ENCODE data around the gene DCAF15.

DCAF15 gene

GRCh38 chr19:13957051-13957450 lies 4.7 kb downstream of the DCAF15 start:
- peaks cover 17% of the 10 kb centered on the region for H3K79me2 ChIP-seq (ENCODE audit: low read length)
- H3K4me1 ChIP-seq (ENCODE audit: low read length) = peaks cover 9% of the 10 kb centered on the region
- no peak overlapping the region for H3K4me2 ChIP-seq (ENCODE audit: low read length)
- no peaks in the 10 kb centered on the region for H3K27me3 ChIP-seq (ENCODE audit: low read depth, low read length)
- H3K9ac ChIP-seq (ENCODE audit: low read length) = no peak overlapping the region
- H3K9me3 ChIP-seq (ENCODE audit: insufficient read depth, low read length) = no peaks in the 10 kb centered on the region
- no peak for TF ChIP-seq EZH2phosphoT487 (IDR thresholded peaks at IDR 0.05; ENCODE audit: low read depth)
- TF ChIP-seq CTCF (IDR thresholded peaks at IDR 0.05; ENCODE audit: low read depth, low read length) = no peak
- H3K27ac ChIP-seq (ENCODE audit: low read length) = no peak overlapping the region
- no peak overlapping the region for H3K4me3 ChIP-seq (ENCODE audit: low read length)
- peaks cover 53% of the 10 kb centered on the region for H3K36me3 ChIP-seq (replicated peaks; ENCODE audit: low read depth, low read length)
- H4K20me1 ChIP-seq (ENCODE audit: insufficient read depth, low read length) = peaks cover 10% of the 10 kb centered on the region
- no peak overlapping the region for H2AFZ ChIP-seq (ENCODE audit: low read depth, low read length)

- Histone ChIP-seq H3K9me3 (ENCODE audit: insufficient read depth, low read length) (no peaks in the 10 kb centered on the region), H3K4me2 (ENCODE audit: low read length) (no peak overlapping the region), H3K4me1 (ENCODE audit: low read length) (peaks cover 9% of the 10 kb centered on the region), H3K4me3 (ENCODE audit: low read length) (no peak overlapping the region), H3K27ac (ENCODE audit: low read length) (no peak overlapping the region), H4K20me1 (ENCODE audit: insufficient read depth, low read length) (peaks cover 9% of the 10 kb centered on the region), H3K27me3 (ENCODE audit: low read depth, low read length) (no peaks in the 10 kb centered on the region), H3K79me2 (ENCODE audit: low read length) (peaks cover 14% of the 10 kb centered on the region), H3K36me3 (replicated peaks; ENCODE audit: low read depth, low read length) (peaks cover 53% of the 10 kb centered on the region), H3K9ac (ENCODE audit: low read length) (no peak overlapping the region), H2AFZ (ENCODE audit: low read depth, low read length) (no peak overlapping the region)
- TF ChIP-seq CTCF (IDR thresholded peaks at IDR 0.05; ENCODE audit: low read depth, low read length) (no peak), EZH2phosphoT487 (IDR thresholded peaks at IDR 0.05; ENCODE audit: low read depth) (no peak)
Observed at GRCh38 chr19:13958043-13958442, 5.7 kb downstream of the DCAF15 start.

GRCh38 chr19:13959141-13959961 lies 7.0 kb downstream of the DCAF15 start:
- H2AFZ ChIP-seq (ENCODE audit: low read depth, low read length) = no peak overlapping the region
- peaks cover under 1% of the 10 kb centered on the region for H3K79me2 ChIP-seq (ENCODE audit: low read length)
- no peaks in the 10 kb centered on the region for H3K4me1 ChIP-seq (ENCODE audit: low read length)
- H3K4me2 ChIP-seq (ENCODE audit: low read length) = no peak overlapping the region
- H3K4me3 ChIP-seq (ENCODE audit: low read length) = no peak overlapping the region
- TF ChIP-seq CTCF (IDR thresholded peaks at IDR 0.05; ENCODE audit: low read depth, low read length) (no peak), EZH2phosphoT487 (IDR thresholded peaks at IDR 0.05; ENCODE audit: low read depth) (no peak)
- H3K36me3 ChIP-seq (replicated peaks; ENCODE audit: low read depth, low read length) = peaks cover 53% of the 10 kb centered on the region
- no peaks in the 10 kb centered on the region for H3K9me3 ChIP-seq (ENCODE audit: insufficient read depth, low read length)
- H4K20me1 ChIP-seq (ENCODE audit: insufficient read depth, low read length) = no peaks in the 10 kb centered on the region
- H3K27me3 ChIP-seq (ENCODE audit: low read depth, low read length) = no peaks in the 10 kb centered on the region
- H3K9ac ChIP-seq (ENCODE audit: low read length) = no peak overlapping the region
- no peak overlapping the region for H3K27ac ChIP-seq (ENCODE audit: low read length)

- Histone ChIP-seq H2AFZ (ENCODE audit: low read depth, low read length) (no peak overlapping the region), H3K27ac (ENCODE audit: low read length) (no peak overlapping the region), H3K36me3 (replicated peaks; ENCODE audit: low read depth, low read length) (peaks cover 50% of the 10 kb centered on the region), H3K79me2 (ENCODE audit: low read length) (no peaks in the 10 kb centered on the region), H3K4me2 (ENCODE audit: low read length) (no peak overlapping the region), H3K4me1 (ENCODE audit: low read length) (no peaks in the 10 kb centered on the region), H3K4me3 (ENCODE audit: low read length) (no peak overlapping the region), H3K9me3 (ENCODE audit: insufficient read depth, low read length) (no peaks in the 10 kb centered on the region), H3K9ac (ENCODE audit: low read length) (no peak overlapping the region), H3K27me3 (ENCODE audit: low read depth, low read length) (no peaks in the 10 kb centered on the region), H4K20me1 (ENCODE audit: insufficient read depth, low read length) (no peaks in the 10 kb centered on the region)
- TF ChIP-seq CTCF (IDR thresholded peaks at IDR 0.05; ENCODE audit: low read depth, low read length) = peak; percentile 36; the same call in 1 of the 2 replicates
- no peak for TF ChIP-seq EZH2phosphoT487 (IDR thresholded peaks at IDR 0.05; ENCODE audit: low read depth)
Observed at GRCh38 chr19:13959962-13960862, 7.9 kb downstream of the DCAF15 start.

Measured in OCI-LY3 (cell line).